Measurements from ENCODE around the gene ACER3. TPM values are rescaled to one million over a fixed set of nuclear protein-coding genes. Genes with fewer than 3 reads are reported as not detected.

The ACER3 gene
- total RNA-seq, 1 donor from 2014 or later: 11.8 TPM

DNA sequence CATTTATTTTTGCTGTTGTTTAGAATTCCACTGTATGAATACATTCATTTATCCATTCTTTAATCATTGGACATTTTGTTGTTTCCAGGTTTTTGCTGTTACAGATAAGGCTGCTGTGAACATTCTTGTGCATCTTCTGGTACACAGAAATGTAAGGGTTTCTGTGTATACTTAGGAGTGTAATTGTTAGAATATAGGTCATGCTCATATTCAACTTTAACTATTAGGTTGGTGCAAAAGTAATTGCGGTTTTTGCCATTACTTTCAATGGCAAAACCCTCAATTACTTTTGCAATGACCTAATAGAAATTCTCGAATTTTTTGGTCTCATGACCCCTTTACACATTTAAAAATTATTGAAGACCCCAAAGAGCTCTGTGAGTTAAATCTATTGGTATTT, 17.3 kb downstream of the ACER3 start:
- H3K27me3 Mint-ChIP-seq: no peaks in the 10 kb centered on the region
- no peak overlapping the region for H3K27ac Mint-ChIP-seq
- H3K9me3 Mint-ChIP-seq: peaks cover 5% of the 10 kb centered on the region
- ChIA-PET CTCF (no interaction called here), POLR2A (no interaction called here)
- intact Hi-C loops (cut with micrococcal nuclease): no loop called here
- no peak overlapping the region for H3K4me3 Mint-ChIP-seq
- no peaks in the 10 kb centered on the region for H3K36me3 Mint-ChIP-seq (ENCODE audit: low read depth)
- H3K4me1 Mint-ChIP-seq: no peaks in the 10 kb centered on the region
- DNase-seq: no peak
- no peak for ATAC-seq (ENCODE audit: low read depth)
- TF ChIP-seq CTCF (IDR thresholded peaks at IDR 0.05): no peak

GRCh38 chr11:76880314-76880713, 19.6 kb downstream of the ACER3 start:
- H3K9me3 Mint-ChIP-seq: peaks cover 5% of the 10 kb centered on the region
- CTCF ChIA-PET: no interaction called here
- no peak overlapping the region for H3K4me3 Mint-ChIP-seq
- H3K36me3 Mint-ChIP-seq (ENCODE audit: low read depth): no peaks in the 10 kb centered on the region
- TF ChIP-seq CTCF (IDR thresholded peaks at IDR 0.05): no peak
- H3K4me1 Mint-ChIP-seq: no peaks in the 10 kb centered on the region
- no peak overlapping the region for H3K27ac Mint-ChIP-seq
- DNase-seq: no peak
- POLR2A ChIA-PET: no interaction called here
- intact Hi-C loops (cut with micrococcal nuclease): no loop called here
- no peak for ATAC-seq (ENCODE audit: low read depth)
- no peaks in the 10 kb centered on the region for H3K27me3 Mint-ChIP-seq

DNA sequence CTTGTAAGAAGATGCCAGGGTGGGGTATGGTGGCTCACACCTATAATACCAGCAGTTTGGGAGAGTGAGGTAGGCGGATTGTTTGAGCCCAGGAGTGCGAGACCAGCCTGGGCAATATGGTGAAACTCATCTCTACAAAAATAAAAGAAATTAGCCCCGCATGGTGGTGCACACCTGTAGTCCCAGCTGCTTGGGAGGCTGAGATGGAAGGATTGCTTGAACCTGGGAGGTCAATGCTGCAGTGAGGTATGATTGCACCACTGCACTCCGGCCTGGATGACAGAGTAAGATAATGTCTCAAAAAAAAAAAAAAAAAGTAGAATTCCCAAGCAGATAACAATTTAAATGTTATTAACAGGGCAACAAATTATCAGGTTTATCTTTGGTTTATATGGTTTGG, 20.2 kb downstream of the ACER3 start:
- POLR2A ChIA-PET: no interaction called here
- Mint-ChIP-seq H3K4me1 (peaks cover 3% of the 10 kb centered on the region), H3K27ac (no peak overlapping the region), H3K36me3 (ENCODE audit: low read depth) (no peaks in the 10 kb centered on the region), H3K4me3 (no peak overlapping the region), H3K9me3 (peaks cover 5% of the 10 kb centered on the region), H3K27me3 (no peaks in the 10 kb centered on the region)
- no peak for TF ChIP-seq CTCF (IDR thresholded peaks at IDR 0.05)
- no peak for DNase-seq
- intact Hi-C loops (cut with micrococcal nuclease): no loop called here
- CTCF ChIA-PET: no interaction called here
- no peak for ATAC-seq (ENCODE audit: low read depth)

DNA sequence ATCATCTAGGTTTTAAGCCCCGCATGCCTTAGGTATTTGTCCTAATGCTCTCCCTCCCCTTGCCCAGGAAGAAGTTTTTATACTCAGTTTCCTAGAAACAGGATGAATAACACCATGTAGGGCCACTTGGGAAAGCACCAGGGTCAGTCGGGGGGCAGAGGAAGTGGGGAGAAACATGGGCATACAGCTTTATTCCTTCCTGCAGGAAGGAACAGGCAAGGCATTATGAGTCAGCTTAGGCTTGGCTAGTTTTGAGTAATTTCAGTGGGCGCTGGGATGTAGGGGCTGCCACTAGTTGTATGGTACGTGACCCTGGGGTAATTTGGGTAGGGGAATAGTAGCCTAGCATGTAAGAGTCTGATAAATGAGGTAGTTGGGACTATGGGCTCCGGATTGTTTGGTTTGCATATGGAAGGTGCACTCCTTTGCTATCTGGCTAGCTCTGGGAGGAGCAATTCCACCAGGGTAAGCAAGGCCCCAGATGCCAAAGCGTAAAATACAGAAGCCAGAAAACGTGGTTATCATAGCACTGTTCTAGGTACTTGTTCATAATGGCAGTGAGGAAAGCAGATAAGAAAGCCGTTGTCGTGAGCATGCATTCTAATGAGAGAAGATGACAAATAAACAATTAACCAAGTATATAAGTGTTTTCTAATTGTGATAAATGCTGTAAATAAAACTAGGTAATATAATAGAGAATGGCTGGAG, 24.8 kb downstream of the ACER3 start:
- Mint-ChIP-seq H3K9me3 (no peaks in the 10 kb centered on the region), H3K4me3 (no peak overlapping the region)

GRCh38 chr11:76888989-76889388, 28.3 kb downstream of the ACER3 start:
- TF ChIP-seq CTCF (IDR thresholded peaks at IDR 0.05): no peak
- Mint-ChIP-seq H3K36me3 (ENCODE audit: low read depth) (no peaks in the 10 kb centered on the region), H3K27me3 (no peaks in the 10 kb centered on the region), H3K27ac (no peak overlapping the region), H3K4me1 (peaks cover 3% of the 10 kb centered on the region), H3K4me3 (no peak overlapping the region), H3K9me3 (no peaks in the 10 kb centered on the region)
- ATAC-seq (ENCODE audit: low read depth): no peak
- intact Hi-C loops (cut with micrococcal nuclease): no loop called here
- CTCF ChIA-PET: no interaction called here
- no peak for DNase-seq
- POLR2A ChIA-PET: no interaction called here

More for the DNA sequence above, 24.8 kb downstream of the ACER3 start:
- peaks cover 3% of the 10 kb centered on the region for H3K4me1 Mint-ChIP-seq
- ChIA-PET POLR2A (no interaction called here), CTCF (no interaction called here)
- intact Hi-C loops (cut with micrococcal nuclease): no loop called here
- H3K27me3 Mint-ChIP-seq: no peaks in the 10 kb centered on the region
- no peak for ATAC-seq (ENCODE audit: low read depth)
- no peak overlapping the region for H3K27ac Mint-ChIP-seq
- no peak for TF ChIP-seq CTCF (IDR thresholded peaks at IDR 0.05)
- no peak for DNase-seq
- H3K36me3 Mint-ChIP-seq (ENCODE audit: low read depth): no peaks in the 10 kb centered on the region

Data from activated B cell treated with CpG ODN at 0.5 μM for 24 hours (primary cell).